Omental fat pad (tissue), 4 donors: Measurements from ENCODE around the gene MRGPRG. TPM values are rescaled to one million over a fixed set of nuclear protein-coding genes. Genes with fewer than 3 reads are reported as not detected.

Experiments
- ATAC-seq: fragments of 150-250 bp; one replicate; pipeline ENCODE4 v1.9.1; 2016; ENCODE audit warnings: mild to moderate bottlenecking, moderate library complexity; ENCODE audit not compliant: low FRiP score
- DNase-seq: peaks from one replicate; pipeline ENCODE4 v3.0.0-alpha.2; 2019; ENCODE audit warnings: low spot score
- CTCF ChIP-seq, 3 donors: fragments of 450-650 bp; IDR thresholded peaks; one replicate each; pipeline ENCODE4 v1.5.1; 2016 to 2017; ENCODE audit warnings: antibody characterized with exemption in 3 of 3, mild to moderate bottlenecking in 3 of 3, moderate library complexity in 2 of 3
- total RNA-seq, 4 donors: library from RNA; depleted of rRNA; stranded (reverse); fragments of >200 nt; gene quantifications; one replicate each; pipeline ENCODE4 v1.1.0, GENCODE V29; 2016

MRGPRG gene
- total RNA-seq, 4 donors from 2014 or later: not detected

GRCh38 chr11:3208272-3208671 lies 10.3 kb downstream of the MRGPRG start:
- no peak for ATAC-seq
- no peak for TF ChIP-seq CTCF (IDR thresholded peaks at IDR 0.05)
- DNase-seq: no peak

GRCh38 chr11:3207526-3208189 lies 11.0 kb downstream of the MRGPRG start:
- DNase-seq (no peak), ATAC-seq (no peak)
- no peak for TF ChIP-seq CTCF (IDR thresholded peaks at IDR 0.05)

GRCh38 chr11:3206922-3207204 lies 11.8 kb downstream of the MRGPRG start:
- no peak for DNase-seq
- TF ChIP-seq CTCF (IDR thresholded peaks at IDR 0.05): no peak
- ATAC-seq: no peak

- no peak for TF ChIP-seq CTCF (IDR thresholded peaks at IDR 0.05)
- no peak for ATAC-seq
- DNase-seq: no peak
Observed at GRCh38 chr11:3206156-3206921, 12.3 kb downstream of the MRGPRG start.

GRCh38 chr11:3205261-3206155 lies 13.1 kb downstream of the MRGPRG start:
- ATAC-seq (no peak), DNase-seq (no peak)
- no peak for TF ChIP-seq CTCF (IDR thresholded peaks at IDR 0.05)

- no peak for TF ChIP-seq CTCF (IDR thresholded peaks at IDR 0.05)
- no peak for ATAC-seq
- no peak for DNase-seq
Observed at GRCh38 chr11:3204141-3205015, 14.2 kb downstream of the MRGPRG start.
